Neuronal stem cell (in vitro differentiated cells): ENCODE results near the gene CLEC11A.
"Not testable (repeated sequence)": the region's sequence is repeated elsewhere in the genome, so short reads cannot be mapped to it uniquely, and the experiment has no call there.

Experiments
- DNase-seq: peaks from one replicate; pipeline ENCODE4 v3.0.0-alpha.2; 2013; ENCODE audit warnings: low spot score
- H2AFZ ChIP-seq: one replicate; pipeline ENCODE4 v1.6.1; 2013; ENCODE audit warnings: mild to moderate bottlenecking, low read length, inconsistent platforms
- H2AK5ac ChIP-seq: 2 replicates; pipeline ENCODE4 v1.6.1; 2013; ENCODE audit warnings: low read depth, mild to moderate bottlenecking, inconsistent platforms, low read length, moderate library complexity, mixed read lengths
- H2BK120ac ChIP-seq: 2 replicates; pipeline ENCODE4 v1.6.1; 2013; ENCODE audit warnings: low read depth, mild to moderate bottlenecking, inconsistent platforms, low read length, moderate library complexity, mixed read lengths
- H2BK12ac ChIP-seq: one replicate; pipeline ENCODE4 v1.6.1; 2013; ENCODE audit warnings: low read length, inconsistent platforms
- H2BK15ac ChIP-seq: 2 replicates; pipeline ENCODE4 v1.6.1; 2013; ENCODE audit warnings: mild to moderate bottlenecking, low read length, inconsistent platforms, mixed read lengths
- H2BK5ac ChIP-seq: one replicate; pipeline ENCODE4 v1.6.1; 2013; ENCODE audit warnings: inconsistent platforms, mild to moderate bottlenecking, low read length, moderate library complexity
- H3K14ac ChIP-seq: one replicate; pipeline ENCODE4 v1.6.1; 2013; ENCODE audit warnings: low read length, inconsistent platforms
- H3K18ac ChIP-seq: 2 replicates; pipeline ENCODE4 v1.6.1; 2013; ENCODE audit warnings: low read length, inconsistent platforms
- H3K23ac ChIP-seq: 2 replicates; pipeline ENCODE4 v1.6.1; 2013; ENCODE audit warnings: low read depth, mild to moderate bottlenecking, mixed read lengths, low read length, inconsistent platforms; ENCODE audit not compliant: poor library complexity
- H3K27ac ChIP-seq: replicated peaks from 3 replicates; pipeline ENCODE4 v1.5.1; 2013; ENCODE audit warnings: low read length, inconsistent platforms
- H3K27me3 ChIP-seq, 3 experiments: 2 replicates each; pipeline ENCODE4 v1.6.1; 2013; ENCODE audit warnings: low read length in 3 of 3, mild to moderate bottlenecking in 2 of 3, inconsistent platforms in 1 of 3, low read depth in 1 of 3, mixed read lengths in 1 of 3, moderate library complexity in 1 of 3; ENCODE audit not compliant: control insufficient read depth in 3 of 3, insufficient read depth in 3 of 3
- H3K36me3 ChIP-seq, 2 donors: replicated peaks in 1 of 2; 2 replicates each; pipeline ENCODE4 v1.6.1; 2013; ENCODE audit warnings: low read length in 2 of 2; ENCODE audit not compliant: control insufficient read depth in 2 of 2, insufficient read depth in 2 of 2
- H3K4ac ChIP-seq: 2 replicates; pipeline ENCODE4 v1.6.1; 2013; ENCODE audit warnings: inconsistent platforms, mild to moderate bottlenecking, low read length, moderate library complexity
- H3K4me1 ChIP-seq, 2 donors: 1 replicate in 1 of 2; 2 replicates in 1 of 2; pipeline ENCODE4 v1.6.1; 2013; ENCODE audit warnings: low read length in 2 of 2, low read depth in 1 of 2; ENCODE audit not compliant: control insufficient read depth in 2 of 2, insufficient read depth in 1 of 2
- H3K4me2 ChIP-seq: one replicate; pipeline ENCODE4 v1.6.1; 2013; ENCODE audit warnings: mild to moderate bottlenecking, low read length, inconsistent platforms; ENCODE audit not compliant: insufficient read depth, poor library complexity, severe bottlenecking
- H3K4me3 ChIP-seq, 2 donors: 2 replicates each; pipeline ENCODE4 v1.5.1; 2013; ENCODE audit warnings: low read length in 2 of 2, mild to moderate bottlenecking in 2 of 2, inconsistent platforms in 1 of 2, moderate library complexity in 1 of 2
- H3K79me1 ChIP-seq: one replicate; pipeline ENCODE4 v1.6.1; 2013; ENCODE audit warnings: low read depth, mild to moderate bottlenecking, inconsistent platforms, low read length, moderate library complexity
- H3K9ac ChIP-seq: one replicate; pipeline ENCODE4 v1.6.1; 2013; ENCODE audit warnings: mild to moderate bottlenecking, low read depth, low read length, inconsistent platforms; ENCODE audit not compliant: poor library complexity
- H3K9me3 ChIP-seq, 2 donors: replicated peaks in 1 of 2; 2 replicates each; pipeline versions ENCODE3 to v1.6.1; 2013; ENCODE audit warnings: low read length in 2 of 2, mild to moderate bottlenecking in 2 of 2, inconsistent platforms in 1 of 2, low read depth in 1 of 2, mixed read lengths in 1 of 2, moderate library complexity in 1 of 2; ENCODE audit not compliant: control insufficient read depth in 2 of 2, insufficient read depth in 1 of 2
- H4K8ac ChIP-seq: one replicate; pipeline ENCODE4 v1.6.1; 2013; ENCODE audit warnings: low read depth, mild to moderate bottlenecking, inconsistent platforms, low read length, moderate library complexity
- H4K91ac ChIP-seq: one replicate; pipeline ENCODE4 v1.6.1; 2013; ENCODE audit warnings: low read length, low read depth, mild to moderate bottlenecking, inconsistent platforms; ENCODE audit not compliant: poor library complexity
- WGBS, 2 donors: extraction: QIAGEN DNeasy Blood & Tissue Kit; methylation state at CpG; one replicate each; pipeline ENCODE4 v1.1.7; 2013; ENCODE audit warnings: missing lambda C conversion rate in 2 of 2, mixed read lengths in 1 of 2; ENCODE audit not compliant: insufficient read length in 2 of 2, insufficient replicate concordance in 1 of 2; ENCODE audit errors: extremely low coverage in 2 of 2; 5-methylcytosine and 5-hydroxymethylcytosine counted together

The CLEC11A gene

DNA sequence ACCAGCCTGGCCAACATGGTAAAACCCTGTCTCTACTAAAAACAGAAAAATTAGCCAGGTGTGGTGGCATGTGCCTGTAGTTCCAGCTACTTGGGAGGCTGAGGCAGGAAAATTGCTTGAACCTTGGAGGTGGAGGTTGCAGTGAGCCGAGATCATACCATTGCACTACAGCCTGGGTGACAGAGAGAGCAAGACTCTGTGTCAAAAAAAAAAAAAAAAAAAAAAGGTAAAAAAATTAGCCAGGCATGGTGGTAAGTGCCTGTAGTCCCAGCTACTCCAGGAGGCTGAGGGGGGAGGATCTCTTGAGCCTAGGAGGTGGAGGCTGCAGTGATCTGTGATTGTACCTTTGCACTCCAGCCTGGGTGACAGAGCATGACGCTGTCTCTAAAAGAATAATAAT is 47.0 kb downstream of the CLEC11A start, which contains the start of gene GPR32:
TSS of gene GPR32 (plus strand) at position 301 of the 400 bp plus-strand sequence. CDS start 137 bp downstream, outside the sequence.
- H3K9me3 ChIP-seq, H3K27ac ChIP-seq, H2BK5ac ChIP-seq, H3K4me2 ChIP-seq, H2BK120ac ChIP-seq, H3K79me1 ChIP-seq, H2BK15ac ChIP-seq, H3K36me3 ChIP-seq, H3K23ac ChIP-seq, H3K4me3 ChIP-seq, H2AK5ac ChIP-seq, H3K9ac ChIP-seq, H4K8ac ChIP-seq, H4K91ac ChIP-seq, H3K27me3 ChIP-seq, DNase-seq, H3K18ac ChIP-seq, H2AFZ ChIP-seq, H3K4me1 ChIP-seq, H2BK12ac ChIP-seq: not testable (repeated sequence)
- H3K4ac ChIP-seq, result peak within 1 kb of the TSS; percentile 66
- peak within 1 kb of the TSS; percentile 38 for H3K14ac ChIP-seq
- WGBS, 2 donors, result no CpG with 5 or more reads among the region's 2 CpGs

DNA sequence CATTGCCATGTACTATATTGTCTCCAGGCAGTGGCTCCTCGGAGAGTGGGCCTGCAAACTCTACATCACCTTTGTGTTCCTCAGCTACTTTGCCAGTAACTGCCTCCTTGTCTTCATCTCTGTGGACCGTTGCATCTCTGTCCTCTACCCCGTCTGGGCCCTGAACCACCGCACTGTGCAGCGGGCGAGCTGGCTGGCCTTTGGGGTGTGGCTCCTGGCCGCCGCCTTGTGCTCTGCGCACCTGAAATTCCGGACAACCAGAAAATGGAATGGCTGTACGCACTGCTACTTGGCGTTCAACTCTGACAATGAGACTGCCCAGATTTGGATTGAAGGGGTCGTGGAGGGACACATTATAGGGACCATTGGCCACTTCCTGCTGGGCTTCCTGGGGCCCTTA is 47.7 kb downstream of the CLEC11A start:
- DNase-seq, result no peak
- Histone ChIP-seq H2BK120ac (no peak overlapping the region), H3K4me1 (no peaks in the 10 kb centered on the region), H2AK5ac (no peak overlapping the region), H4K8ac (no peak overlapping the region), H3K14ac (peak overlapping the region; percentile 38), H3K36me3 (no peaks in the 10 kb centered on the region), H2BK15ac (no peak overlapping the region), H3K27ac (no peak overlapping the region), H3K4me2 (no peak overlapping the region), H3K4ac (peak overlapping the region; percentile 66), H3K9ac (no peak overlapping the region), H3K79me1 (no peaks in the 10 kb centered on the region), H3K23ac (no peak overlapping the region), H2BK5ac (no peak overlapping the region), H3K4me3 (no peak overlapping the region), H3K27me3 (peaks cover 0 to 3% (median 0%) of the 10 kb centered on the region in 3 experiments), H4K91ac (no peak overlapping the region), H2BK12ac (no peak overlapping the region), H3K9me3 (no peaks in the 10 kb centered on the region), H2AFZ (no peak overlapping the region), H3K18ac (no peak overlapping the region)
- no CpG with 5 or more reads among the region's 13 CpGs for WGBS, 2 donors

DNA sequence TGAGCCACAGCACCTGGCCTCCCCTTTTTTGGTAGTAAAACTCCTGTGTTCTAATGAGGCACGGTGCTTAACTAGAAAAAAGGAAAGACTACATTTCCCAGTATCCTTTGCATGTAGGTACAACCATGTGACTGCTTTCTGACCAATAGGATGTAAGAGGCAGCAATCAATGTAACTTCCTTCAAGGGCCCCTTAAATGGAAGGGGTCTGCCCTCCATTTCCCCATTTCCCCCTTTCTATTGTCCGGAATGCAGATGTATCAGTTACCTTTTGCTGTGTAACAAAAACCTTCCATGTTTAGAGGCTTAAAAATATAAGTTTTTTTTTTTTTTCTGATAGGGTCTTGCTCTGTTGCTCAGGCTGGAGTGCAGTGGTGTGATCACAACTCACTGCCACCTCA is 49.3 kb downstream of the CLEC11A start:
- H2AK5ac ChIP-seq, result no peak overlapping the region
- H2BK12ac ChIP-seq, result no peak overlapping the region
- no peaks in the 10 kb centered on the region for H3K36me3 ChIP-seq
- no peak overlapping the region for H4K91ac ChIP-seq
- H4K8ac ChIP-seq, result no peak overlapping the region
- no peak overlapping the region for H3K4ac ChIP-seq
- no peaks in the 10 kb centered on the region for H3K9me3 ChIP-seq
- no peak overlapping the region for H2BK120ac ChIP-seq
- no peak overlapping the region for H3K4me2 ChIP-seq
- H3K27me3 ChIP-seq, result peaks cover under 1 to 11% (median under 1%) of the 10 kb centered on the region in 3 experiments
- no peak overlapping the region for H2BK5ac ChIP-seq
- DNase-seq, result no peak
- no peak overlapping the region for H3K4me3 ChIP-seq
- no CpG with 5 or more reads among the region's 2 CpGs for WGBS, 2 donors
- no peaks in the 10 kb centered on the region for H3K79me1 ChIP-seq
- no peak overlapping the region for H3K27ac ChIP-seq
- no peaks in the 10 kb centered on the region for H3K4me1 ChIP-seq
- H2AFZ ChIP-seq, result no peak overlapping the region
- H3K23ac ChIP-seq, result no peak overlapping the region
- H3K14ac ChIP-seq, result no peak overlapping the region
- no peak overlapping the region for H3K18ac ChIP-seq
- no peak overlapping the region for H2BK15ac ChIP-seq
- H3K9ac ChIP-seq, result no peak overlapping the region

DNA sequence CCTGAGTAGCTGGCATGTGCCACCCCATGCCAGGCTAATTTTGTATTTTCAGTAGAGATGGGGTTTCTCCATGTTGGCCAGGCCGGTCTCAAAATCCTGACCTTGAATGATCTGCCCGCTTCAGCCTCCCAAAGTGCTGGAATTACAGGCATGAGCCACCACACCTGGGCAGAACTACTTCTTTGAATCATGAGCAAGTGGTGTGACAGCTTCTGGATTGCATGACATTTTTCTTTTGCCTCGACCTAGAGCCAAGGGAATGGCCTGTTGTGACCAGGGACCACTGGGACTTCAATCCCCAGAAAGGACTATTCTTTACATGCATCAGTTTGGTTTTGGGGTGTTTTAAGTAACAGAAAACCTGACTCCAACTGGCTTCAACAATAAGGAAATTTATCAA is 49.7 kb downstream of the CLEC11A start:
- H3K4me1 ChIP-seq, H2BK120ac ChIP-seq, H3K4me2 ChIP-seq, H2BK12ac ChIP-seq, H2AFZ ChIP-seq, H2BK15ac ChIP-seq, H3K14ac ChIP-seq, H3K36me3 ChIP-seq, H3K4me3 ChIP-seq, H4K91ac ChIP-seq, H4K8ac ChIP-seq, H3K4ac ChIP-seq, DNase-seq, H3K23ac ChIP-seq, H2AK5ac ChIP-seq, H3K18ac ChIP-seq, H3K9ac ChIP-seq, H2BK5ac ChIP-seq, H3K27ac ChIP-seq, H3K79me1 ChIP-seq, H3K9me3 ChIP-seq: not testable (repeated sequence)
- no CpG with 5 or more reads among the region's 3 CpGs for WGBS, 2 donors
- H3K27me3 ChIP-seq, result peaks cover 3 to 15% (median 5%) of the 10 kb centered on the region in 3 experiments
